K562 (cell line): Measurements from ENCODE around the gene TOR1AIP2. TPM values are rescaled to one million over a fixed set of nuclear protein-coding genes. Genes with fewer than 3 reads are reported as not detected.

Experiments used
- PTTG1 ChIP-seq: fragments of 450-650 bp; IDR thresholded peaks from 2 replicates; pipeline ENCODE4 v1.6.1; 2016; ENCODE audit warnings: low read depth, mild to moderate bottlenecking, missing genetic modification characterization, missing compliant biosample characterization
- TBP ChIP-seq: optimal IDR thresholded peaks from 2 replicates; pipeline ENCODE3; 2011; ENCODE audit warnings: low read depth, low read length, improper control_type of control experiment
- ZFPM2 ChIP-seq: fragments of 250-450 bp; sonication (Bioruptor Pico); IDR thresholded peaks from 2 replicates; pipeline ENCODE4 v1.5.1; 2022; ENCODE audit warnings: mild to moderate bottlenecking
- ZKSCAN8 ChIP-seq: fragments of 200-800 bp; sonication (Bioruptor generic); IDR thresholded peaks from 2 replicates; pipeline ENCODE4 v1.6.1; 2016; ENCODE audit warnings: missing genetic modification characterization, missing compliant biosample characterization
- ZNF24 ChIP-seq: fragments of 450-650 bp; IDR thresholded peaks from 2 replicates; pipeline ENCODE4 v1.6.1; 2016
- ZNF431 ChIP-seq: sonication (generic); formaldehyde crosslinking; IDR thresholded peaks from 2 replicates; pipeline ENCODE4 v1.8.0; 2022; ENCODE audit warnings: mild to moderate bottlenecking, missing genetic modification reagents
- polyA plus RNA-seq, 8 experiments: library from polyadenylated mRNA; depleted of rRNA in 4 of 8; stranded (reverse) in 5 of 8; unstranded in 3 of 8; fragments of >200 nt; fragmentation: Nextera tagmentation in 2 of 8; fragmentation: Illumina TruSeq in 1 of 8; extraction: Ambion mirVana in 2 of 8; extraction: Trizol in 1 of 8; gene quantifications; 2 replicates each; pipeline versions ENCODE4 v1.2.1 to v1.2.3, GENCODE V29; 2011 to 2014; ENCODE audit warnings: inconsistent platforms in 1 of 8, missing spikeins in 1 of 8
- total RNA-seq, 7 experiments: library from RNA; depleted of rRNA in 6 of 7; stranded (reverse); fragments of >200 nt in 6 of 7; fragmentation: Illumina TruSeq in 2 of 7; extraction: Trizol in 2 of 7; gene quantifications; 2 replicates each; pipeline versions ENCODE4 v1.2.1 to v1.2.3, GENCODE V29; 2011 to 2021; ENCODE audit warnings: low replicate concordance in 1 of 7
- TF ChIP-seq, protein P1 (sequence below), 2 experiments: fragments of 450-650 bp; IDR thresholded peaks; 2 replicates each; pipeline ENCODE4 v1.6.1; 2018; ENCODE audit warnings: mild to moderate bottlenecking in 2 of 2, low read depth in 1 of 2; ENCODE audit not compliant: partially characterized antibody in 2 of 2
- TF ChIP-seq, protein P2 (sequence below): sonication (generic); formaldehyde crosslinking; IDR thresholded peaks from 2 replicates; pipeline ENCODE4 v1.8.0; 2022; ENCODE audit warnings: missing genetic modification reagents, mild to moderate bottlenecking, moderate library complexity, borderline replicate concordance

TOR1AIP2 gene
- total and polyA plus RNA-seq, 9 of the 15 experiments (the other 6 are each of a cell fraction or from before 2014, with no cell fraction given), result 16.7 to 122 (median 41.4) TPM

DNA sequence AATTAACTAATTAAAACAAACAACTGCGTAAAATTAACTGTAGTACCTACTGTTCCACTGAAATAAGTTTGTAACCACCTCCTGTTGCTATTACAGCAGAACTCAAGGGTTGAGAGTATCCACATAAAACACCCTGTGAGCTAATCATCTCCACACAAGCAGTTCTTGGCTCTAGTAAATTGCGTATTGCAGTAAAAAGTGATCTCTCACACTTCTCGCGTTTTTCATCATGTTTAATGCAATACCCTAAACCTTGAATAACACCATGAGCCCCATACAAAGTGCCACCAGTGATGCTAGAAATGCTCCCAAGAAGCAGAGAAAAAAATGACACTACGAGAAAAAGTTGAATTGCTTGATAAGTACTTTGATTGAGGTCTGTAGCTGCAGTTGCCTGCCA lies 47.7 kb upstream of the TOR1AIP2 start (continued):
- TF ChIP-seq, protein P1, sequence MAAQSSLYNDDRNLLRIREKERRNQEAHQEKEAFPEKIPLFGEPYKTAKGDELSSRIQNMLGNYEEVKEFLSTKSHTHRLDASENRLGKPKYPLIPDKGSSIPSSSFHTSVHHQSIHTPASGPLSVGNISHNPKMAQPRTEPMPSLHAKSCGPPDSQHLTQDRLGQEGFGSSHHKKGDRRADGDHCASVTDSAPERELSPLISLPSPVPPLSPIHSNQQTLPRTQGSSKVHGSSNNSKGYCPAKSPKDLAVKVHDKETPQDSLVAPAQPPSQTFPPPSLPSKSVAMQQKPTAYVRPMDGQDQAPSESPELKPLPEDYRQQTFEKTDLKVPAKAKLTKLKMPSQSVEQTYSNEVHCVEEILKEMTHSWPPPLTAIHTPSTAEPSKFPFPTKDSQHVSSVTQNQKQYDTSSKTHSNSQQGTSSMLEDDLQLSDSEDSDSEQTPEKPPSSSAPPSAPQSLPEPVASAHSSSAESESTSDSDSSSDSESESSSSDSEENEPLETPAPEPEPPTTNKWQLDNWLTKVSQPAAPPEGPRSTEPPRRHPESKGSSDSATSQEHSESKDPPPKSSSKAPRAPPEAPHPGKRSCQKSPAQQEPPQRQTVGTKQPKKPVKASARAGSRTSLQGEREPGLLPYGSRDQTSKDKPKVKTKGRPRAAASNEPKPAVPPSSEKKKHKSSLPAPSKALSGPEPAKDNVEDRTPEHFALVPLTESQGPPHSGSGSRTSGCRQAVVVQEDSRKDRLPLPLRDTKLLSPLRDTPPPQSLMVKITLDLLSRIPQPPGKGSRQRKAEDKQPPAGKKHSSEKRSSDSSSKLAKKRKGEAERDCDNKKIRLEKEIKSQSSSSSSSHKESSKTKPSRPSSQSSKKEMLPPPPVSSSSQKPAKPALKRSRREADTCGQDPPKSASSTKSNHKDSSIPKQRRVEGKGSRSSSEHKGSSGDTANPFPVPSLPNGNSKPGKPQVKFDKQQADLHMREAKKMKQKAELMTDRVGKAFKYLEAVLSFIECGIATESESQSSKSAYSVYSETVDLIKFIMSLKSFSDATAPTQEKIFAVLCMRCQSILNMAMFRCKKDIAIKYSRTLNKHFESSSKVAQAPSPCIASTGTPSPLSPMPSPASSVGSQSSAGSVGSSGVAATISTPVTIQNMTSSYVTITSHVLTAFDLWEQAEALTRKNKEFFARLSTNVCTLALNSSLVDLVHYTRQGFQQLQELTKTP (IDR thresholded peaks at IDR 0.05; ENCODE audit: low read depth in 1 of 2, partially characterized antibody in 2 of 2), result no peak
- TF ChIP-seq ZKSCAN8 (CRISPR knock-in tag) (no peak), PTTG1 (no peak), ZNF24 (no peak), ZNF431 (CRISPR knock-in tag) (no peak), TBP (no peak), ZFPM2 (CRISPR knock-in tag) (no peak)
- TF ChIP-seq, protein P2, sequence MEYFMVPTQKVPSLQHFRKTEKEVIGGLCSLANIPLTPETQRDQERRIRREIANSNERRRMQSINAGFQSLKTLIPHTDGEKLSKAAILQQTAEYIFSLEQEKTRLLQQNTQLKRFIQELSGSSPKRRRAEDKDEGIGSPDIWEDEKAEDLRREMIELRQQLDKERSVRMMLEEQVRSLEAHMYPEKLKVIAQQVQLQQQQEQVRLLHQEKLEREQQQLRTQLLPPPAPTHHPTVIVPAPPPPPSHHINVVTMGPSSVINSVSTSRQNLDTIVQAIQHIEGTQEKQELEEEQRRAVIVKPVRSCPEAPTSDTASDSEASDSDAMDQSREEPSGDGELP, result no peak
